MM.1S (cell line): ENCODE data around the gene CERS6.

Experiments used
- CTCF ChIP-seq: fragments of 300-600 bp; sonication (generic); IDR thresholded peaks from 2 replicates; pipeline ENCODE4 v1.5.1; 2016; ENCODE audit warnings: antibody characterized with exemption, low read length, mixed read lengths
- EZH2 ChIP-seq: fragments of 300-600 bp; sonication (generic); optimal IDR thresholded peaks from 2 replicates; pipeline ENCODE3; 2017; ENCODE audit warnings: low read depth, mild to moderate bottlenecking, antibody characterized with exemption, low read length, mixed read lengths
- EZH2phosphoT487 ChIP-seq: fragments of 300-600 bp; sonication (generic); IDR thresholded peaks from 2 replicates; pipeline ENCODE4 v1.6.1; 2018; ENCODE audit warnings: antibody characterized with exemption, low read length

GRCh38 chr2:168439536-168439935, 16.5 kb upstream of the CERS6 start:
- TF ChIP-seq EZH2phosphoT487 (no peak), EZH2 (no peak), CTCF (no peak)
